ENCODE measurements around the gene SATB1.

SATB1 gene

GRCh38 chr3:18338827-18339514, 86.2 kb downstream of the SATB1 start:
- TF ChIP-seq CTCF (conservative IDR thresholded peaks at IDR 0.05) = no peak
- H3K27ac ChIP-seq = no peak overlapping the region

- H3K27ac ChIP-seq = no peak overlapping the region
- TF ChIP-seq CTCF (conservative IDR thresholded peaks at IDR 0.05) = no peak
Observed at GRCh38 chr3:18337231-18337630, 87.9 kb downstream of the SATB1 start.

GRCh38 chr3:18334837-18335601, 90.1 kb downstream of the SATB1 start:
- no peak for TF ChIP-seq CTCF (conservative IDR thresholded peaks at IDR 0.05)
- H3K27ac ChIP-seq = no peak overlapping the region

- peak overlapping the region; percentile 54 for H3K27ac ChIP-seq
Observed at GRCh38 chr3:18330772-18331441, 94.2 kb downstream of the SATB1 start.

- no peak overlapping the region for H3K27ac ChIP-seq
- no peak for TF ChIP-seq CTCF (conservative IDR thresholded peaks at IDR 0.05)
Observed at GRCh38 chr3:18308096-18308650, 117.0 kb downstream of the SATB1 start.

GRCh38 chr3:18307529-18307928, 117.6 kb downstream of the SATB1 start:
- TF ChIP-seq CTCF (conservative IDR thresholded peaks at IDR 0.05) = no peak
- no peak overlapping the region for H3K27ac ChIP-seq

GRCh38 chr3:18302517-18302916, 122.6 kb downstream of the SATB1 start:
- no peak overlapping the region for H3K27ac ChIP-seq
- TF ChIP-seq CTCF (conservative IDR thresholded peaks at IDR 0.05) = no peak

Data from VCaP (cell line).